Measurements from ENCODE around the gene CAMKK2.

DNA sequence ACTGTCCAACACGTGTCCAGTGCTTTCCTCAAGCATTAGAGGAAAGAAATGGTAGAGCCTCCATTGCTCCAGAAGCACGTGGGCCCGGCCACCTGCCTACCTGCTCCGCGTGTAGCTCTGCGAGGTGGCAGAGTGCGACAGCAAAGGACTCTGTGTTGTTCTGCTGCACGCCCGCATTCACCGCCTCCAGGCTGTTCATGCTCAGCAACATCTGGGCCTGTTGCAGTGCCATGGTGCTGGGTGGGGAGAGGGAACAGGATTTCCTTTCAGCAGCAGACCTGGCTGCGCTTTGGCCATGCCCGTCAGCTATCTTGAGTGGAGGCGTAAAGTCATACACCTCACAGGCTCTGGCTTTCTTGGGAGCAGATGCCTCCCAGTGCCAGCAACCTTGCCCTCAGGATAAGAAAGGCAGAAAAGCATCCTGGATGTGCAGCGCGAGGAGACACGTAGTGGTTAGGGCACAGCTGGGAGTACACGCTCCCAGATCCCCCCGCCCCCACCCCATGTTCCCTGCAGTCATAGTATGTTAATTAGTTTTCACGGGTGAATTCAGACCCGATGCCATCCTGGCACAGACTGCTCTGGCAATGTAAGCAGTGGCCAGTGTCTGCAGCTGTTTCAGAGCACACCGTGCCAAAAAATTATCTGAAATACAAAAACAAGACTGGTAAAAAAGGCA lies 30.6 kb upstream of the CAMKK2 start:
- TF ChIP-seq, protein P1, sequence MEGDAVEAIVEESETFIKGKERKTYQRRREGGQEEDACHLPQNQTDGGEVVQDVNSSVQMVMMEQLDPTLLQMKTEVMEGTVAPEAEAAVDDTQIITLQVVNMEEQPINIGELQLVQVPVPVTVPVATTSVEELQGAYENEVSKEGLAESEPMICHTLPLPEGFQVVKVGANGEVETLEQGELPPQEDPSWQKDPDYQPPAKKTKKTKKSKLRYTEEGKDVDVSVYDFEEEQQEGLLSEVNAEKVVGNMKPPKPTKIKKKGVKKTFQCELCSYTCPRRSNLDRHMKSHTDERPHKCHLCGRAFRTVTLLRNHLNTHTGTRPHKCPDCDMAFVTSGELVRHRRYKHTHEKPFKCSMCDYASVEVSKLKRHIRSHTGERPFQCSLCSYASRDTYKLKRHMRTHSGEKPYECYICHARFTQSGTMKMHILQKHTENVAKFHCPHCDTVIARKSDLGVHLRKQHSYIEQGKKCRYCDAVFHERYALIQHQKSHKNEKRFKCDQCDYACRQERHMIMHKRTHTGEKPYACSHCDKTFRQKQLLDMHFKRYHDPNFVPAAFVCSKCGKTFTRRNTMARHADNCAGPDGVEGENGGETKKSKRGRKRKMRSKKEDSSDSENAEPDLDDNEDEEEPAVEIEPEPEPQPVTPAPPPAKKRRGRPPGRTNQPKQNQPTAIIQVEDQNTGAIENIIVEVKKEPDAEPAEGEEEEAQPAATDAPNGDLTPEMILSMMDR (IDR thresholded peaks at IDR 0.05) = no peak
- no peak for TF ChIP-seq POLR2A (IDR thresholded peaks at IDR 0.05)

Data from transverse colon (tissue), 3 donors.